Measurements from ENCODE around the gene ZNF398. TPM values are rescaled to one million over a fixed set of nuclear protein-coding genes. Genes with fewer than 3 reads are reported as not detected.
"Not testable (repeated sequence)": the region's sequence is repeated elsewhere in the genome, so short reads cannot be mapped to it uniquely, and the experiment has no call there.

The ZNF398 gene, protein sequence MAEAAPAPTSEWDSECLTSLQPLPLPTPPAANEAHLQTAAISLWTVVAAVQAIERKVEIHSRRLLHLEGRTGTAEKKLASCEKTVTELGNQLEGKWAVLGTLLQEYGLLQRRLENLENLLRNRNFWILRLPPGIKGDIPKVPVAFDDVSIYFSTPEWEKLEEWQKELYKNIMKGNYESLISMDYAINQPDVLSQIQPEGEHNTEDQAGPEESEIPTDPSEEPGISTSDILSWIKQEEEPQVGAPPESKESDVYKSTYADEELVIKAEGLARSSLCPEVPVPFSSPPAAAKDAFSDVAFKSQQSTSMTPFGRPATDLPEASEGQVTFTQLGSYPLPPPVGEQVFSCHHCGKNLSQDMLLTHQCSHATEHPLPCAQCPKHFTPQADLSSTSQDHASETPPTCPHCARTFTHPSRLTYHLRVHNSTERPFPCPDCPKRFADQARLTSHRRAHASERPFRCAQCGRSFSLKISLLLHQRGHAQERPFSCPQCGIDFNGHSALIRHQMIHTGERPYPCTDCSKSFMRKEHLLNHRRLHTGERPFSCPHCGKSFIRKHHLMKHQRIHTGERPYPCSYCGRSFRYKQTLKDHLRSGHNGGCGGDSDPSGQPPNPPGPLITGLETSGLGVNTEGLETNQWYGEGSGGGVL
- total RNA-seq, result 6.6 TPM
- long read RNA-seq, partial matches to known transcripts, result 1 of 9 reads
- long read RNA-seq, other reads (novel, unspliced or antisense), result 6 of 9 reads

DNA sequence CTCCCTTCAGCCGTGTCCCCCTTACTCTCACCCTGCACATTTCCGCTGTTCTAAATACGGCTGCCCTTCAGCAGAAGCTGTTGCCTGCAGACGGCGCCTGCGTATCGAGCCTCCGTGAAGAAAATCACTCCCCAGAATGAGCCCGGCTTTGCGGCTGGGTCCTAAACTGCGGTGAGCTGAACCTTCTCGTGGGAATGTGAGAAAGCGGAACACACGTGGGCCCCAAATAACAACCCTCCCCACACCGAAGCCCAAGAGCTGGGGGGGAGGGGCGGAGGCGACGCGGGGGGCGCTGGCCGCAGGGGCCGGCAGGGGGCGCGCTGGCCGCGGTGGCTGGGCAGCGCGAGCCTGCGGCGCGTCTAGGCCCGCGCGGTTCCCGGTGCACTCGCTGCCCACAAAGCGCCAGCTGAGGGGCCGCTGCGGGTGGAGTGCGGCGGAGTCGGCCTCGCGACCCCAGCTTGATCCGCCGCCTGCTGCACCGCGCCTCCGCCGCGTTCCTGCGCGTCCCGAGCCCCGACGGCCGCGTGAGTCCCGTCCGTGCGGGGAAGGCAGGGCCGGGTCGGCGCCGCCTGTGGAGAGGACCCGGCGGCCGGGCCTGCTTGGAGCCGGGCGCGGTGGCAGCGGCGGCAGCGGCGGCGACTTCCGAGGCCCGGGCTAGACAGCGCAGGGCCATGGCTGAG lies at the start of gene ZNF398:
TSS of gene ZNF398 (plus strand) at position 382 of the 680 bp plus-strand sequence. CDS start at position 672, 290 bp downstream.
- ATAC-seq (peak; percentile 93), DNase-seq (peak; percentile 89)
- intact Hi-C loops (cut with micrococcal nuclease), result no loop called here

DNA sequence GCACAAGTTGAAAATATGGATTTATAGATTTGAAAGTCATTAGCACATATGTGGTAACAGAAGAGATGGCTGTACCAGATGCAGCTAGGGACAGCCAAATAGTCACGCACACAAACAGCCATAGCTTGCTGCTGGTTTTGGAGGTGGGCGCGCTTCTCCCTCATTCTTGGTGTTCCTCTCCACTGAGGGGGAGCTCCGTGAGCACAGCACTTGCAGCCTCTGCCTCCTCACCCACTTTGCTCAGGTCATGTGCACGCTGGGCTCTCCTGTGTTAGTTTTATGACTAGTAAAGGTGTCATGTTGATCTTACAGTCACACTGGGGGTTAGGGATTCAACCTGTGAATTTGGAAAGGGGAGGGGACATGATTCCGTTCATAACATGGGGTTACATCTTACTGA lies 48.2 kb upstream of the ZNF398 start:
- no peak for ATAC-seq
- intact Hi-C loops (cut with micrococcal nuclease), result no loop called here
- no peak for DNase-seq

DNA sequence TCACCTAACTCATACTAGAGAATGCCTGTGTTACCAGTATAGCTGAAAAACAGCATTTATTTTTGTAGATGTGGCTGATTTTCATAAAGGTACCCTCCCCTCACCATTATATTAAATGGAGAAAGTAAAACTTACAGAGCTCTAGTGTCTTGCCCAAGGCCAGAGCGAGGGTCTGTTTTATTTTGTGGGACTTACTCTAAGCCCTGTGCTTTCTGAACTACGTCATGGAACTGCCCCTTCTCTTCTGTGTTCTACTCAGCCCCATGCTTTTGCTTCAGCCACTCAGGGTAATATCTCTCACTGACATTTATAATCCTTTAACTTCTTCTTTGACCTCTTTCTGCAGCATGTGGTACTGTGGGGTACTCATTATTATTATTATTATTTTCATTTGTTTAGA lies 46.4 kb upstream of the ZNF398 start:
- intact Hi-C loops (cut with micrococcal nuclease), result no loop called here
- no peak for DNase-seq
- no peak for ATAC-seq

DNA sequence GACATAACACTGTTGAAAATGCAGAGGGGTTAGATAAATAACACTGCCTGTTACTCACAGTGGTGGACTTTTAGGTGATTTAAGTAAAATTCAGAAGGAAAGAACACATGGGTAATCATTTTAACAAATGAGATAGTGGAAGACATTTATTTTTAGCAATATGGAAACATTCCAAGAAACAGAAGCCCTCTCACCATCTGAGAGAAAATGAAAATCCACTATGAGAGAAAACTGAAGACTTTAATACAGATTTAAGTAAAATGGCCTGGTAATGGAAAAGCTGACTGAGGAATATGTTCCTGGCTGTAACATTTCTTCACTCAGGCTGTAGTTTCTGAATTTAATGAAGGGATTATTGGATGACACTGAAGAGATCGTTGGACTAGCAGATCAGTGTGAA lies 44.6 kb upstream of the ZNF398 start:
- intact Hi-C loops (cut with micrococcal nuclease), result no loop called here
- ATAC-seq (no peak), DNase-seq (no peak)

DNA sequence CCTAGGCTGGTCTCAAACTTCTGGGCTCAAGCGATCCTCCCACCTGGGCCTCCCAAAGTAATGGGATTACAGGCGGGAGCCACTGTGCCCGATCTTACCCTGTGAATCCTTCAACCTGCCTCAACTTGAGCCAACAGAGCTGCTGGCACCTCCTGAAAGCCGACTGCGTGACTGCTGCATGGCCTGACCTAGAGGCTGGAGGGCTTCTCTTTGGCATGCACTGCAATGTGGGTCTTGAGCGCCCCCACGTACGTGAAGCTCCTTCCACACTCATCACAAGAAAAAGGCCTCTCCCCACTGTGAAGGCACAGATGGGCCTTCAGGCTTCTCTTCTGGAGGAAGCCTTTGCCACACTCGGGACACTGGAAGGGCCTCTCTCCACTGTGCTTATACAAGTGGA lies 43.8 kb upstream of the ZNF398 start:
- no peak for DNase-seq
- ATAC-seq, result no peak
- intact Hi-C loops (cut with micrococcal nuclease), result no loop called here

DNA sequence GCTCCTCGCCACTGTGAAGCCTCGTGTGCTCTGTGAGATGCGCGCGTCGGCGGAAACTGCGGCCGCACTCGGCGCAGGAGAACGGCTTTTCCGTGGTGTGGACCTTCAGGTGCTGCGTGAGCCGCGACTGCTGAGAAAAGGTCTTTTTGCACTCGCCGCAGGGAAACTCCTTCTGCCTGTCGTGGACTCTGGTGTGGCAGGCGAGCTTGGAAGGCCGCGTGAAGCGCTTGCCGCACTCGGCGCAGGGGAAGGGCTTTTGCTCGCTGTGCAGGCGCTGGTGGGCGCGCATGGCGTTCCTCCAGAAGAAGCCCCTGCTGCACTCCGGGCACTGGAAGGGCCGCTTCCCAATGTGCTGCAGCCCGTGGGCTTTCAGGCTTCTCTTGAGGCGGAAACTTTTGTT lies 43.0 kb upstream of the ZNF398 start:
- intact Hi-C loops (cut with micrococcal nuclease), result no loop called here
- ATAC-seq (no peak), DNase-seq (no peak)

DNA sequence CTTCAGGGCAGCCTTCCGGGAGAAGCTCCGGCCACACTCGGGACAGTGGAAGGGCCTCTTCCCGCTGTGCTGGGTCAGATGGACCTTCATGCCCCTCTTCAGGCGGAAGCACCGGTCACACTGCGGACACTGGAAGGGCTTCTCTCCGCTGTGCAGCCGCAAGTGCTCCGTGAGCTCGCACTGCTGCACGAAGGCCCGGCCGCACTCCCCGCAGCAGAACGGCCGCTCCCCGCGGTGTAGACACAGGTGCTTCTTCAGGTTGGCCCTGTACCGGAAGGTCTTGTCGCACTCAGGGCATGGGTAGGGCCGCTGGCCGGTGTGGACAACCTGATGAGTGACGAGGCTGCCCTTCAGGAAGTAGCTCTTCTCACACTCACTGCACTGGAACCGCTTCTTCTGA lies 42.5 kb upstream of the ZNF398 start:
- intact Hi-C loops (cut with micrococcal nuclease), result no loop called here
- no peak for DNase-seq
- ATAC-seq, result no peak

DNA sequence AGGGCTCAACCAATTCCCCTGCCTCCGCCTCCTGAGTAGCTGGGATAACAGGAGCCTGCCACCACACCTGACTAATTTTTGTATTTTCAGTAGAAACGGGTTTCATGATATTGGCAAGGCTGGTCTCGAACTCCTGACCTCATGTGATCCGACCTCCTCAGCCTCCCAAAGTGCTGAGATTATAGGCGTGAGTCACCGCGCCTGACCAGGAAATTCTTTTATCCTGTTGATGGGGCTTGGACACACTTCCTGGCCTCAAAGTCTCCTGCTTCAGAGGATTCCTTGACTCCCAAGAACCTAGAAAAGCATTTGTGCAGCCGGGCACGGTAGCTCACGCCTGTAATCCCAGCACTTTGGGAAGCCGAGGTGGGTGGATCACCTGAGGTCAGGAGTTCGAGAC lies 37.3 kb upstream of the ZNF398 start:
- ATAC-seq (no peak), DNase-seq (no peak)
- intact Hi-C loops (cut with micrococcal nuclease), result no loop called here

DNA sequence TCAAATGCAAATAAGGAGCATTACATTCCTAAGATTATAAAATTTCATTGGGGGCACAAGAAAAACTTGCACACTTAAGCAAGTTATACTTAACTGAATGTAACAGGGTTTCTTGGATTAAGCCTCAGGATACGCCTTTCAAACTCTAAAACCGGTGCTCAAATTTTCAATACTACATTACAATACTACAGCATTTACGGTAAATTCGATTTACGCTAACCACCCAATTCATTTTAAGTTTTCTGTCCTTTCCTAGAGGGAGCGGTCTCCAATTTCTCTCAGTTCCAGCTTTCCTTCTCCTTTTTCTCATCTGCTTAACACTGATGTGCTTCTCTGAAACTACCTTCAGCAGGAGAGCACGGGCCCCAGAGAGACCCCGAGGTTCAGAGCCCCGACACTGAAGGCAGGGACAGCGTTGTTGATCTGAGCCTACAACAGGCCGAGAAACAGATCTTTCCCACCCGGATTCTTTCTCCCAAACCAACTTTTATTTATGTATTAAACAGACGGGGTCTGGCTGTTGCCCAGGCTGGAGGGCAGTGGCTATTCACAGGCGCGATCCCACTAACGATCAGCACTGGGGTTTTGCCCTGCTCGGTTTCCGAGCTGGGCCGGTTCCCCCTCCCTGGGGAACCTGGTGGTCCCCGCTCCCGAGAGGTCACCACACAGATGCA lies 21.9 kb upstream of the ZNF398 start:
- no peak for ATAC-seq
- no peak for DNase-seq
- intact Hi-C loops (cut with micrococcal nuclease), result no loop called here

DNA sequence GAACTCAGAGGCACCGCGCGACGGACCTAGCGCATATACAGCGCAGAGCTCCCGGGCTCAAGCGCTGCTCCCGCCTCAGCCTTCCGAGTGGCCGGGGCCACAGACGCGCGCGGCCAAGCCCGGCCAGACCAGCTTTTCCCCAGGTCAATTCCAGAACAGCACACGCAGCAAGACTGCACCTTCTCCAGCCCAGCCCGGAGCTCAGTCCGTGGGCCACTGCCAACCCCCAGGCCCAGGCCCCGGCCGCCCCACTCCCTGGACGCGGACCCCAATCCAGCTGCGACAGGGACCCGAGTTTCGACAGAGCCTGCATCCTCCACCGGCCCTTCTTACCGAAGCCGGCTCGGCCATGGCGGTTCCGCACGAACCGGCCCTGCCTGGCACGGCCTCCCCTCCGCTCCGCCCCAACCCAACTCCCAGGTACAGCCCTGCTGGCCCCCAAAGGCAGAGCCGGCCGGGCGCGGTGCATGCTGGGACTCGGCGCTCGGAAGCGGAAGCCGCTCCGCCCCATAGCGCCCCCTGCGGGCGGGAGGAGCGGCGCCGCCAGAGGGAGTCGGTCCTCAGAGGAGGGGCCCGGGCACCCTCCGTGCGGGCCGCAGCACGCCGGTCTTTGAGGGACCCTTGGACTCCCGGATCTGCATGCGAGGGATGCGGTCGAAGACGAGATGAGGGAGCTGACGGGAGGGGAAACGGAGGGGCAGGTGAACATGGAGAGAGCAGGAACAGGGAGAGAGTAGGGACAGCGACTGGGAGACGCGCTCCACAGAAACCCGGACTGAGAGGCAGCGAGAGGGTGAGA lies 21.2 kb upstream of the ZNF398 start, which contains the start of gene ZNF425:
TSS of gene ZNF425 (minus strand) at position 462 of the 799 bp plus-strand sequence. CDS start at position 351, 111 bp downstream.
- peak; percentile 95 for ATAC-seq
- intact Hi-C loops (cut with micrococcal nuclease), result no loop called here
- peak; percentile 97 for DNase-seq

DNA sequence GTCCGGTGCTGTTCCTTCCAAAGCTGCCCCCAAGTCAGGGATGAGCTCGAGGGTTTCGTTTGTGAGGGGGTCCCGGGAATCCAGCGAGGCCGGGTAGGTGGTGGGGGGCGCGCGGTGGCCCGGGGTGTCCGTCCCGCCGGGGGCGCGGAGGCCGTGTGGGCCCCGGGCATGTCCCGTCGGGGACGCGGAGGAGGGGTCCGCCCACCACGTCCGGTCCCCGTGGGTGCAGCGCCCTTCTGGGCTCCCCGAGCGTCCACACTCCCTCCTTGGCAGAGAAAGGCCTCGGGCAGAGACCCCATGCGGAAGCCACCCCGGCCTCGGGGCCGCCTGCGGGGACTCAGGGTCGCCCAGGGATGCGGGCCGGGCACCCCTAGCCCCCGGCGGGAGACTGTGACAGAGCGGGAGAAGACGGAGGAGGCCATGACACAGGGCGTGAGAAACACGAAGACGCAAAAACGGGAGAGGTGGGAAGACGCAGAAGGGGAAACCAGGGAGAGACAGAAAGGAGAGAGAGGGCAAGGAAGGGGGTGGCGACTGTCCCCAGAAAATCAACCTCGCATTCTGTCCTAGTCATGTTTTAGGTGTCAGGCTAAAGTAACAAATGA lies 20.5 kb upstream of the ZNF398 start:
- DNase-seq (peak; percentile 71), ATAC-seq (peak; percentile 71)
- intact Hi-C loops (cut with micrococcal nuclease), result no loop called here

DNA sequence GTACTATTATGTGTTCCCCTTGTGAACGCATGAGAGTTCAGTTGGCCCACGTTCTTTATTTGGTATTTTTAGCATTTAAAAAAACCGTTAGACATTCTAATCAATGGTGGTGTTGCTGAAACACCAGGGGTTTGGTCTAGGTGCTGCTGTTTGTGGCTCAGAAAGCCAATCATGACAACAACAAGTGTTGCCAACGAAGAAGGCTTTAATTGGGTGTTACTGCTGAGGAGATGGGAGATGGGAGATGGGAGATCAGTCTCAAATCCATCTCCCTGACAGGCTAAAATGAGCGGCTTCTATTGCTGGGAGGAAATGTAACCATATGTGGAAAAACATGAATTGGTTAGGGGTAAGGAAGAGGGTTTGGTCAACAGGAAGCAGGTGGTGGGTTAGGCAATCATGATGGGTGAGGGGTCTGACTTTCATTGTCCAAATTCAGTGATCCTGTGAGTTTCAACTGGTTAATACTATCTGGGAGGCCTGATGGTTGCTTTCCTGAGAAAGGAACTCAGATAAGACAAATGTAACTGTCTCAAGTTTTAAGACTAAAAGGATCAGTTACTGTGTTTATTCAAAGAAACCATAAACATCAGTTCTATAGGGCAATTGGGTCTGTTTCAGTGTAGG lies 16.6 kb upstream of the ZNF398 start:
- ATAC-seq (no peak), DNase-seq (no peak)
- intact Hi-C loops (cut with micrococcal nuclease), result no loop called here

DNA sequence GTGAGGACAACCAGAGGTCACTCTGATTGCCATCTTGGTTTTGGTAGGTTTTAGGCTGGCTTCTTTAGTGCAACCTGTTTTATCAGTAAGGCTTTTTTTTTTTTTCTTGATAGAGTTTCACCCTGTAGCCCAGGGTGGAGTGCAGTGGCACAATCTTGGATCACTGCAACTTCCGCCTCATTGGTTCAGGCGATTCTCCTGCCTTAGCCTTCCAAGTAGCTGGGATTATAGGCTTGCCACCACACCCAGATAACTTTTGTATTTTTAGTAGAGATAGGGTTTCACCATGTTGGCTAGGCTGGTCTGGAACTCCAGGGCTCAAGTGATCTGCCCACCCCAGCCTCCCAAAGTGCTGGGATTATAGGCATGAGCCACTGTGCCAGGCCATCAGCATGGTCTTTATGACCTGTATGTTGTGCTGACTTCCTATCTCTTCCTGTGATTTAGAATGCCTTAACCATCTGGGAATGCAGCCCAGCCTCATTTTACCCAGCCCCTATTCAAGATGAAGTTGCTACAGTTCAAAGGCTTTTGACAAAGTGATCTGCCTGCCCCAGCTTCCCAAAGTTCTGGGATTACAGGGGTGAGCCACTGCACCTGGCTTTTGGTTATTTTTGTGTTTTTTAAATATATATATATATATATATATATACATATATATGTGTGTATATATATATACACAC lies 14.1 kb upstream of the ZNF398 start:
- intact Hi-C loops (cut with micrococcal nuclease), result no loop called here
- DNase-seq (no peak), ATAC-seq (no peak)

DNA sequence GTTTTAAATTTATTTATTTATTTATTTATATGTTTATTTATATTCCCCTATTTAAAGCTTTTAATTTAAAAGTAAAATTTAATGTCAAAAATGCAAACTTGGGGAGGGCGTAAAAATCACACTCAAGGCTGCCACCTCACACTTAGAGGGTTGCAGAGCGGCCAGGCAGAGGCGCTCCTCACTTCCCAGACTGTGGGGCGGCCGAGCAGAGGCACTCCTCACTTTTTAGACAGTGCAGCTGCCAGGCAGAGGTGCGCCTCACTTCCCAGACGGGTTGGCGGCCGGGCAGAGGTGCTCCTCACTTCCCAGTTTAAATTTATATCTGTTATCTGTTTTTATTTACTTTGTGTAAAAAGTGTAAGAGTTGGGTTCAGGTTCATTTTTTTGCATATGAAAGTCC lies 11.1 kb upstream of the ZNF398 start:
- DNase-seq (no peak), ATAC-seq (no peak)
- intact Hi-C loops (cut with micrococcal nuclease), result no loop called here

DNA sequence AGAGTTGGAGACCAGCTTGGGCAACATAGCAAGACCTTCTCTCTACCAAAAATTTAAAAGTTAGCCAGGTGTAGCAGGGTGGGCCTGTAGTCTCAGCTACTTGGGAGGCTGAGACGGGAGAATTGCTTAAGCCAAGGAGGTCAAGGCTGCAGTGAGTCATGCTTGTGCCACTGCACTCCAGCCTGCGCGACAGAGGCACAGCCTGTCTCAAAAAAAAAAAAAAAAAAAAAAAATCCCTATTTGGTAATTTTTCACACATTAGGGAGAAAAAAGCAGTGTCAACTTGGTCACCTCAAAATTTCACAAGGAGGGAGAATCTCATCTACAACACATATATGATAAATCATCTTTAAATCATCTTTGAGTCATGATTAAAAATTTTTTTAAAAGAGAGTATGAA lies 6.4 kb upstream of the ZNF398 start:
- ATAC-seq (no peak), DNase-seq (no peak)
- intact Hi-C loops (cut with micrococcal nuclease), result no loop called here

DNA sequence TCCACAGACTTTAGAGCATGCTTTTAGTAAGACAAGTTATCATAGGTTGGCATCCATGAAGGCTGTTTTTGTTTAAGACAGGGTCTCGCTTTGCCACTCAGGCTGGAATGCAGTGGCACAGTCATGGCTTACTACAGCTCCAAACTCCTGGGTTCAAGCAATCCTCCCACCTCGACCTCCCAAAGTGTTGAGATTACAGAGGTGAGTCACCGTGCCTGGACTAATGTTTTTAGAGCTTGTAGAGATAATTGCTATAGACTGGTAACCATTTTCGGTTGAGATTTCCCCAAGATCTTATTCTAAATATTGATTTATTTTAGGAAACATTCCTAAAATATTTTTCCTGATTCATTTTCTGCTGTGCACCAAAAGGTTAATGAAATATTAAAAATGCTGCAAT lies 5.4 kb upstream of the ZNF398 start:
- no peak for ATAC-seq

DNA sequence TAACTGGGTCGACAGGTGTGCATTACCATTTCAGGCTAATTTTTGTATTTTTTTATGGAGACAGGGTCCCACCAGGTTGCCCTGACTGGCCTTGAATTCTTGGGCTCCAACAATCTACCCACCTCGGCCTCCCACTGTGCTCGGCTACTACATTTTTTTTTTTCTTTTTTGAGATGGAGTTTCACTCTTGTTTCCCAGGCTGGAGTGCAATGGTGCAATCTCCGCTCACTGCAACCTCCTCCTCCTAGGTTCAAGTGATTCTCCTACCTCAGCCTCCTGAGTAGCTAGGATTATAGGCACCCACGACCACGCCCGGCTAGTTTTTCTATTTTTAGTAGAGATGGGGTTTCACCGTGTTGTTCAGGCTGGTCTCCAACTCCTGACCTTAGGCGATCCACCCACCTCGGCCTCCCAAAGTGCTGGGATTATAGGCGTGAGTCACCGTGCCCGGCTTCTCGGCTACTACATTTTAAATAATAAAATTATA lies 2.8 kb upstream of the ZNF398 start:
- DNase-seq; ATAC-seq; intact Hi-C loops (cut with micrococcal nuclease): not testable (repeated sequence)

More for the DNA sequence above, 5.4 kb upstream of the ZNF398 start:
- no peak for DNase-seq
- intact Hi-C loops (cut with micrococcal nuclease), result no loop called here

Measured in left ventricle myocardium superior (tissue), 1 donor.